Urinary bladder (tissue), 4 donors: ENCODE results near the gene BICD1. TPM values are rescaled to one million over a fixed set of nuclear protein-coding genes. Genes with fewer than 3 reads are reported as not detected.

Source experiments
- DNase-seq: peaks from one replicate; pipeline ENCODE4 v3.0.0-alpha.2; 2015; ENCODE audit errors: extremely low spot score
- H3K27ac ChIP-seq: one replicate; pipeline ENCODE4 v1.5.1; 2013; ENCODE audit warnings: low read depth, mild to moderate bottlenecking, moderate library complexity
- H3K36me3 ChIP-seq: one replicate; pipeline ENCODE4 v1.6.1; 2013; ENCODE audit warnings: mild to moderate bottlenecking, moderate library complexity; ENCODE audit not compliant: insufficient read depth
- H3K4me1 ChIP-seq: one replicate; pipeline ENCODE4 v1.6.1; 2013; ENCODE audit warnings: mild to moderate bottlenecking, moderate library complexity; ENCODE audit not compliant: insufficient read depth
- H3K4me3 ChIP-seq: one replicate; pipeline ENCODE4 v1.5.1; 2013; ENCODE audit warnings: low read depth, low read length
- WGBS: extraction: QIAGEN DNeasy Blood & Tissue Kit; methylation state at CpG from one replicate; pipeline ENCODE4 v1.1.7; 2013; 5-methylcytosine and 5-hydroxymethylcytosine counted together
- polyA plus RNA-seq: library from polyadenylated mRNA; stranded (reverse); fragments of 200-250 nt; gene quantifications from one replicate; pipeline ENCODE4 v1.2.3, GENCODE V29; 2013
- total RNA-seq: library from RNA; depleted of rRNA; stranded (reverse); fragments of >200 nt; gene quantifications from one replicate; pipeline ENCODE4 v1.2.3, GENCODE V29; 2014
- donor health status: healthy with polysubstance abuse.
- donor health status: healthy.

Gene BICD1
- total and polyA plus RNA-seq, 2 donors = 8.8 to 38.1 TPM

DNA sequence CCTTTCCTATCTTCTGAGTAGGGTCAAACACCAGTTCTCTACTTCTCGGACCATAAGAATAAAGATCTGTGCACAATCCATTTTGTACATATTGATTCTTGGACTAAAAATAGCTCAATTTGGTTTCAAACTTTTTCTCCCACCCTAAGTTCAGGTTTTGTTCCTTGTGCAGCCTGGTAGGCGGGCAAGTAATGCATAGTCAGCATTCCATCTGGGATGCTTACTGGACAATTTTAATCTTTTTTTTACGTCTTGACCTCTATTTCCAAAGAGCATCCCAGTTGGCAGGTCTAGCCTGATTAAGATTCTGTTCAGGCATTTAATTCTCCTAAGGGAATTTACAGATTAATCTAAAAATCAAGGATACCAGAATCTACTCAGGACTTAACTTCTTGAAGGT is 126.9 kb downstream of the BICD1 start:
- DNase-seq = no peak
- H3K4me3 ChIP-seq = no peak overlapping the region
- WGBS = 61% methylated on average over 3 of the region's 3 CpGs
- no peaks in the 10 kb centered on the region for H3K4me1 ChIP-seq
- H3K36me3 ChIP-seq = no peaks in the 10 kb centered on the region
- H3K27ac ChIP-seq = no peak overlapping the region

DNA sequence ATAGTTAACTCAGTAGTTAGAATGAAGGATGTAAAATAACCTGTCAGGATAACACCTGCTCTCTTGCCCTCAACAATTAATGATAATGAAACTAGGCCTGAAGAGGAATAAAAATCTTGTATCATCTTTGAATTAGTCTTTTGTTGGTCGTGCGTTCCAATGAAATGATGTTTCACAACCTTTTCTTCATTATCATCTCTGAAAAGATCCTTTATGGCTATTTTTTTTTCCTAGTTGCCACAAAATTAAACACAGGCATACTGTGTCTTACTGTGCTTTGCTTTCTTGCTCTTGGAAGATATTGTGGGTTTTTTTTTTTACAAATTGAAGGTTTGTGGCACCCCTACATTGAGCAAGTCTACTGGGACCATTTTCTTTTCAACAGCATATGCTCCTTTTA is 128.6 kb downstream of the BICD1 start:
- DNase-seq = no peak
- Histone ChIP-seq H3K27ac (no peak overlapping the region), H3K36me3 (no peaks in the 10 kb centered on the region), H3K4me1 (no peaks in the 10 kb centered on the region), H3K4me3 (no peak overlapping the region)
- WGBS = 94% methylated on average over 2 of the region's 2 CpGs

DNA sequence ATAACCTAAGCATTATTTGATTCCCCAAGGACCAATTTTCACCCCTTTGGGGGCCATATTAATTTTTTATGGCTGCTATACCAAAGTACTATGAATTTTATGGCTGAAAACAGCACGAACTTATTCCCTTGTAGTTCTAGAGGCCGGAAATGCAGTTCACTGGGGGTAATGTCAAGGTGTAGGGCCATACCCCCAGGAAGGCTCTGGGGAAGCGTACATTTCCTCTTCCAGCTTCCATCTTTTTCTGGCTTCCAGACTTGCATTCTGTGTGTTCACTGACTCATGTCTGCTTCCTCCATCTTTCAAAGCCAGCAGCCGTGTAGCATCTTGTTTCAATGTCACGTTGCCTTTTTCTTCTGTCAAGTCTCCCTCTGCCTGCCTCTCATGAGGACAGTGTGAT is 133.5 kb downstream of the BICD1 start:
- Histone ChIP-seq H3K4me3 (no peak overlapping the region), H3K27ac (no peak overlapping the region), H3K36me3 (no peaks in the 10 kb centered on the region), H3K4me1 (no peaks in the 10 kb centered on the region)
- WGBS = 87% methylated on average over 5 of the region's 5 CpGs
- no peak for DNase-seq

- WGBS = 85% methylated on average over 4 of the region's 4 CpGs
- Histone ChIP-seq H3K4me1 (no peaks in the 10 kb centered on the region), H3K4me3 (no peak overlapping the region), H3K36me3 (no peaks in the 10 kb centered on the region), H3K27ac (no peak overlapping the region)
- DNase-seq = no peak
These were observed 134.2 kb downstream of the BICD1 start for GRCh38 chr12:32240831-32241230.

DNA sequence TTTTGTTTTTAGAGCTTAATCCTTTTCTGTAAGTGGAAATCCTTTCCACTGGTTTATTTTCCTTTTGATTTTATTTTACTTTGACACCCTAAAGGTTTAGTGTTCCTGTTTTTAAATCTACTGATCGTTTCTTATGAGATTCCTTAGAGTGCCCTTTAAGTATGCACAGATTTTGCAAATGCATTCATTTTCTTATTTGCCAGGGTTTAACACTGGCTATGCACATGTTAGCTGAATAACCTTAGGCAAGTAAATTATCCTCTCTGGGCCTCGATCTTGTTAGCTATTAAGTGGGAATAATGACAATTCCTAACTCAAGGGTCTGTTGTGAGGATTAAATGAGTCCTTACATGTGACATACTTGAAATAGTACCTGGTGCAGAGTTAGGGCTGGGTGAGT is 136.0 kb downstream of the BICD1 start:
- H3K4me3 ChIP-seq = no peak overlapping the region
- H3K27ac ChIP-seq = no peak overlapping the region
- no peaks in the 10 kb centered on the region for H3K4me1 ChIP-seq
- no peaks in the 10 kb centered on the region for H3K36me3 ChIP-seq
- 79% methylated on average over 2 of the region's 2 CpGs for WGBS
- DNase-seq = no peak

DNA sequence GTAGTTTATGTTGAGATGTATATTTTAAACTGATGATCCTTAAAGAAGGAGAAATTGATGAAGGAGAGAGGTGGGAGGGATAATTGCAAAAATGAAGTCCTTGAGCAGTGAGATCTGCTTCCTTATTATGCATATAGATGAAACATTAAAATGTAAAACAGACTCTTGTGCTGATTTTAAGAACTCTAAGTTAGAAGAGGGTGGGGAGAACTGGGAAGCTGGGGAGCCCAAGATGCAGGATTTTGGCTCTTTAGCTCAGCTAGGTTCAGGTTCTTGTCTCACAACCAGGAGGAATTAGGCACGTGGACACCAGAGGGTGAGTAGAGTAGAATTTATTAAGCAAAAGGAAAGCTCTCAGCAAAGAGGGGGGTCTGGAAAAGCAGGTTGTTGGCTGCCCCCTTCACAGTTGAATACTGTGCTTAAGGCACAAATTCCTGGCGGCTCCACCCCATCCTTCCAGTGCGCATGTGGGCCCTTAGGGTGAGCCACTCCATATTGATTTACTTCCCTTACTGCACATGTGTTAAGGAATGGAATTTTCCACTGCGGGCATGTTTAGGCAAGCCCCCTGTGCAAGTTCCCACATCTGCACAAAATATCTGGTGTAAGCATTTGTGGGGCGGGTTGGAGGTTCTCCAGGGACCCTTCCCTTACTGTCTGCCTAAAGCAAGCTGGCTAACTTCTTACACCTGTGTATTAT is 141.9 kb downstream of the BICD1 start:
- Histone ChIP-seq H3K4me1 (no peaks in the 10 kb centered on the region), H3K27ac (no peak overlapping the region), H3K36me3 (no peaks in the 10 kb centered on the region), H3K4me3 (no peak overlapping the region)
- DNase-seq = no peak
- WGBS = 96% methylated on average over 5 of the region's 5 CpGs

- 19% methylated on average over 2 of the region's 2 CpGs for WGBS
- no peak overlapping the region for H3K4me3 ChIP-seq
- no peak for DNase-seq
- H3K4me1 ChIP-seq = no peaks in the 10 kb centered on the region
- no peaks in the 10 kb centered on the region for H3K36me3 ChIP-seq
- no peak overlapping the region for H3K27ac ChIP-seq
These were observed 143.1 kb downstream of the BICD1 start for GRCh38 chr12:32249777-32250176.

GRCh38 chr12:32252199-32253073 is 145.8 kb downstream of the BICD1 start:
- no peak for DNase-seq
- no peak overlapping the region for H3K27ac ChIP-seq
- H3K4me3 ChIP-seq = no peak overlapping the region
- 93% methylated on average over 13 of the region's 13 CpGs for WGBS
- no peaks in the 10 kb centered on the region for H3K36me3 ChIP-seq
- H3K4me1 ChIP-seq = no peaks in the 10 kb centered on the region

DNA sequence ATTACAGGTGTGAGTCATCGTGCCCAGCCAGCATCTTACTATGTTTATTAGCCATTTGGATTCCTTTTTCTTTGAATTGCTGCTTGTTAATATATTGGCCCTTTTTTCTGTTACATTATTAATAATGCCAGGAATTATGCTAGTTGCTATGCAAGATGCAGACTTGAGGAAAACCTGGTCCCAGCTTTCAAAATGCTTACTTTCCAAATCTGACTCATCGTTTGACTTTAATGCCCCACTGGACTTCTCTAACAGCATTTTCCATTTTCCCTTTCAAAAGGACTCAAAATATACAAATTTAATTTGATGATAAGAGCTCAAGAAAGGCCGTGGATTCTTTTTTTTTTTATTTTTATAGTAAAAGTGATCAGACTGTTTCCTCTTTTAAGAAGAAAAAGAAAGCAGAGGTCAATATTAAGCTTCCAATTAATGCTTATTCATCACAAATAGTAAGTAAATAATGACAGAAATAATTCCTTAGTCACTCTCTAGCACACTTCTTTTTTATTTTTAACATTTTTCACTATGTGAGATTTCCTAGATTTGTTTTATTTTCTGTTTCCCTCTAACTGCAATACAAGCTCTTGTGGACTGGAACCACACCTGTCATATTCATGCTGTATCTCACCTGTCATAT is 146.6 kb downstream of the BICD1 start:
- Histone ChIP-seq H3K4me3 (no peak overlapping the region), H3K36me3 (no peaks in the 10 kb centered on the region), H3K4me1 (no peaks in the 10 kb centered on the region), H3K27ac (no peak overlapping the region)
- no peak for DNase-seq
- 51% methylated on average over 3 of the region's 3 CpGs for WGBS

DNA sequence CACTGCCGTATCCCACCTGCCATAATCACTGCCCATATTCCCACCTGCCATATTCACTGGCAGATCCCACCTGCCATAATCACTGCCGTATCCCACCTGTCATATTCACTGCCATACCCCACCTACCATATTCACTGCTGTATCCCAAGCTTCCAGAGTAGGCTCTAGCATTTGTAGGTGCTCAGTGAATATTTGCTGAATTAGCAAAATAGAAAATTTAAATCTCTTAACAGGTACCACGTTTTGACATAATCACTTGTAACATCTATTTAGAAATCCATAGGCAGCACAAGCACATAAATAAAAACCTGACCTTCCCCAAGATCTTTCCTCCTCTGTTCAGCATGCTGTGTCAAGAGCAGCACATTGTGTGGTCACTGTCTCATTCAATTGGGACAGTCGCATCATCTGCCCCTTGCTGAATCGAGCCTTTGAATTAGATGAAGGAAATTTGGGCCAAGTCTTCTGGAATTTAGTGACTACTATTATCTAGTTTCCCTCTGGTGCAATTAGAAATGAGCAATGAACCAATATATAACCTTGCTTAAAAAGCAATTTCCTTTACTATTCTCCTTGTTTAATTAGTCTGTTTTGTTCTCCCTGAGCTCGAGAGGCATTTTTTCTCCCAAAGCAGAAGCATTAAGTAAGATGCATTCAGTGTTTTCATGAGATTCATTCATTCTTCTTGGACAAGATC is 147.8 kb downstream of the BICD1 start:
- no peak overlapping the region for H3K27ac ChIP-seq
- DNase-seq = no peak
- H3K4me1 ChIP-seq = no peaks in the 10 kb centered on the region
- no peaks in the 10 kb centered on the region for H3K36me3 ChIP-seq
- H3K4me3 ChIP-seq = no peak overlapping the region
- WGBS = 93% methylated on average over 6 of the region's 6 CpGs

- H3K4me3 ChIP-seq = no peak overlapping the region
- H3K4me1 ChIP-seq = no peaks in the 10 kb centered on the region
- WGBS = 98% methylated on average over 4 of the region's 4 CpGs
- no peak overlapping the region for H3K27ac ChIP-seq
- DNase-seq = no peak
- no peaks in the 10 kb centered on the region for H3K36me3 ChIP-seq
These were observed 148.9 kb downstream of the BICD1 start for GRCh38 chr12:32255588-32255987.

- H3K4me1 ChIP-seq = no peaks in the 10 kb centered on the region
- H3K36me3 ChIP-seq = no peaks in the 10 kb centered on the region
- WGBS = 97% methylated on average over 7 of the region's 7 CpGs
- no peak for DNase-seq
- H3K4me3 ChIP-seq = no peak overlapping the region
- no peak overlapping the region for H3K27ac ChIP-seq
These were observed 151.2 kb downstream of the BICD1 start for GRCh38 chr12:32257695-32258496.

GRCh38 chr12:32260696-32261095 is 154.0 kb downstream of the BICD1 start:
- Histone ChIP-seq H3K4me3 (no peak overlapping the region), H3K4me1 (no peaks in the 10 kb centered on the region), H3K27ac (no peak overlapping the region), H3K36me3 (no peaks in the 10 kb centered on the region)
- 83% methylated on average over 3 of the region's 3 CpGs for WGBS
- no peak for DNase-seq
